ENCODE data around the gene SHISA7. TPM values are rescaled to one million over a fixed set of nuclear protein-coding genes. Genes with fewer than 3 reads are reported as not detected.

The SHISA7 gene
- total and polyA plus RNA-seq, 2 of the 4 experiments (the other 2 are of a cell fraction), result not detected

- Histone ChIP-seq H3K23ac (ENCODE audit: low read depth, low read length) (no peak overlapping the region), H3K9me3 (ENCODE audit: control insufficient read depth, insufficient read depth, low read length) (no peaks in the 10 kb centered on the region), H3K4me2 (ENCODE audit: low read depth, low read length) (no peak overlapping the region), H3K27ac (ENCODE audit: insufficient read depth, low read length) (no peak overlapping the region), H3K18ac (ENCODE audit: low read depth, low read length) (no peak overlapping the region), H2AK9ac (replicated peaks; ENCODE audit: low read depth, low read length, poor library complexity) (no peak overlapping the region), H2BK20ac (ENCODE audit: low read depth, low read length) (no peak overlapping the region), H3K4me3 (ENCODE audit: insufficient read depth, low read depth, low read length) (no peak overlapping the region), H2BK5ac (ENCODE audit: low read depth, low read length, poor library complexity, severe bottlenecking) (no peak overlapping the region), H2AFZ (replicated peaks; ENCODE audit: low read length, poor library complexity) (peak overlapping the region; percentile 8), H3K4me1 (ENCODE audit: control insufficient read depth, insufficient read depth, low read length) (no peaks in the 10 kb centered on the region), H3K56ac (ENCODE audit: extremely low read depth, insufficient read depth, low read length) (no peak overlapping the region), H3K27me3 (ENCODE audit: control insufficient read depth, insufficient read depth, low read length) (peaks cover 60% of the 10 kb centered on the region), H3K14ac (replicated peaks; ENCODE audit: low read depth, low read length) (no peak overlapping the region), H2AK5ac (ENCODE audit: low read depth, low read length) (no peak overlapping the region), H4K8ac (ENCODE audit: low read depth in 2 of 2, low read length in 2 of 2) (no peak overlapping the region), H4K20me1 (ENCODE audit: insufficient read depth, low read length) (no peaks in the 10 kb centered on the region), H3K9ac (ENCODE audit: low read depth, low read length) (no peak overlapping the region), H2BK15ac (ENCODE audit: low read depth, low read length) (no peak overlapping the region), H3K9me1 (ENCODE audit: insufficient read depth, low read length) (no peaks in the 10 kb centered on the region; the same call in 1 of the 2 replicates), H2BK120ac (ENCODE audit: low read depth, low read length) (no peak overlapping the region), H3K36me3 (ENCODE audit: control insufficient read depth, insufficient read depth, low read length) (no peaks in the 10 kb centered on the region), H4K91ac (ENCODE audit: insufficient read depth, low read depth, low read length) (no peak overlapping the region), H4K5ac (ENCODE audit: low read depth, low read length) (no peak overlapping the region), H3K4ac (ENCODE audit: low read depth, low read length) (no peak overlapping the region), H3K79me1 (ENCODE audit: low read depth in 1 of 2, low read length in 2 of 2) (no peaks in the 10 kb centered on the region)
- 7% methylated on average over 11 of the region's 39 CpGs; no CpG with 5 or more reads in 1 of the 2 experiments for WGBS, 2 experiments (ENCODE audit: extremely low coverage in 2 of 2, insufficient read length in 1 of 2)
- TF ChIP-seq RCOR1 (IDR thresholded peaks at IDR 0.05; ENCODE audit: insufficient replicate concordance, low read length), result no peak
- TF ChIP-seq POLR2A (IDR thresholded peaks at IDR 0.05; ENCODE audit: low read depth, low read length), result no peak
- TF ChIP-seq MAZ (IDR thresholded peaks at IDR 0.05; ENCODE audit: borderline replicate concordance, low read depth, low read length), result no peak
- no peak for TF ChIP-seq CHD1 (IDR thresholded peaks at IDR 0.05; ENCODE audit: low read depth, low read length)
- no peak for TF ChIP-seq RAD21 (IDR thresholded peaks at IDR 0.05; ENCODE audit: low read length)
- ATAC-seq (ENCODE audit: low read depth), result no peak
- DNase-seq, result no peak
- in situ Hi-C loops (cut with MboI; ENCODE audit: low sequenced_read_pairs), result no loop called here
- no TSS peak for BruUV-seq (replicated peaks)
- intact Hi-C loops (cut with micrococcal nuclease), result no loop called here
- dilution Hi-C loops (cut with HindIII; ENCODE audit: low sequenced_read_pairs, unreplicated experiment), result no loop called here
- ChIA-PET POLR2A (ENCODE audit: unreplicated experiment) (no interaction called here), CTCF (no interaction called here)
Measured at GRCh38 chr19:55440411-55441105, 2.5 kb downstream of the SHISA7 start.

Measured in IMR-90 (cell line).